Naive thymus-derived CD4-positive, alpha-beta T cell (primary cell): ENCODE data around the gene TMPRSS7. TPM values are rescaled to one million over a fixed set of nuclear protein-coding genes. Genes with fewer than 3 reads are reported as not detected.

Experiments
- ATAC-seq: fragments of 150-1000 bp; cut with Tn5 transposase; 2 replicates; pipeline ENCODE4 v1.10.0; 2021; ENCODE audit warnings: mild to moderate bottlenecking, moderate library complexity
- CTCF ChIA-PET: fragments of 350-600 bp; sonication (Branson Sonifier 250); formaldehyde crosslinking; loops from one replicate; lab custom pipeline; 2021; ENCODE audit warnings: antibody characterized with exemption; lab: Charles Lee
- POLR2A ChIA-PET: fragments of 350-600 bp; sonication (Branson Sonifier 250); formaldehyde crosslinking; loops from one replicate; lab custom pipeline; 2021; ENCODE audit warnings: antibody characterized with exemption, inconsistent platforms; lab: Charles Lee
- DNase-seq, 9 donors: peaks; one replicate each; pipeline versions ENCODE4 v3.0.0 to v3.0.0-alpha.2; 2020 to 2022; ENCODE audit warnings: mixed read lengths in 1 of 9
- H3K27ac ChIP-seq: one replicate; pipeline ENCODE4 v1.7.0; 2013; ENCODE audit warnings: mild to moderate bottlenecking, low read depth, low read length, moderate library complexity
- H3K27me3 ChIP-seq, 2 donors: one replicate each; pipeline ENCODE4 v1.7.0; 2013; ENCODE audit warnings: low read length in 2 of 2, mild to moderate bottlenecking in 2 of 2, moderate library complexity in 2 of 2; ENCODE audit not compliant: control insufficient read depth in 2 of 2, insufficient read depth in 2 of 2
- H3K36me3 ChIP-seq, 3 experiments: 1 replicate in 2 of 3; 2 replicates in 1 of 3; pipeline ENCODE4 v1.7.0; 2013; ENCODE audit warnings: low read length in 3 of 3, mild to moderate bottlenecking in 3 of 3, moderate library complexity in 1 of 3; ENCODE audit not compliant: insufficient read depth in 3 of 3, control insufficient read depth in 2 of 3
- H3K4me1 ChIP-seq, 2 donors: one replicate each; pipeline ENCODE4 v1.7.0; 2013; ENCODE audit warnings: low read length in 2 of 2, mild to moderate bottlenecking in 2 of 2, moderate library complexity in 1 of 2; ENCODE audit not compliant: control insufficient read depth in 2 of 2, insufficient read depth in 2 of 2
- H3K4me3 ChIP-seq: 2 replicates; pipeline ENCODE4 v1.7.0; 2013; ENCODE audit warnings: mild to moderate bottlenecking, low read length
- H3K9me3 ChIP-seq, 3 experiments: 1 replicate in 2 of 3; 2 replicates in 1 of 3; pipeline ENCODE4 v1.7.0; 2013; ENCODE audit warnings: low read length in 3 of 3; ENCODE audit not compliant: control insufficient read depth in 2 of 3
- H3K27ac Mint-ChIP-seq, 9 donors: one replicate each; pipeline ENCODE4 v1.8.0; 2020 to 2022; ENCODE audit warnings: mixed read lengths in 9 of 9, mild to moderate bottlenecking in 8 of 9, moderate library complexity in 5 of 9, inconsistent platforms in 2 of 9
- H3K27me3 Mint-ChIP-seq, 5 donors: one replicate each; pipeline ENCODE4 v1.8.0; 2021 to 2022; ENCODE audit warnings: mixed read lengths in 5 of 5, mild to moderate bottlenecking in 1 of 5
- H3K36me3 Mint-ChIP-seq, 5 donors: one replicate each; pipeline ENCODE4 v1.8.0; 2020 to 2022; ENCODE audit warnings: mixed read lengths in 5 of 5, mild to moderate bottlenecking in 3 of 5, inconsistent platforms in 1 of 5
- H3K4me1 Mint-ChIP-seq, 7 donors: one replicate each; pipeline ENCODE4 v1.8.0; 2020 to 2022; ENCODE audit warnings: mixed read lengths in 7 of 7, mild to moderate bottlenecking in 3 of 7, inconsistent platforms in 1 of 7
- H3K4me3 Mint-ChIP-seq, 10 donors: one replicate each; pipeline ENCODE4 v1.8.0; 2020 to 2022; ENCODE audit warnings: mild to moderate bottlenecking in 10 of 10, mixed read lengths in 10 of 10, moderate library complexity in 6 of 10, inconsistent platforms in 2 of 10
- H3K9me3 Mint-ChIP-seq, 11 donors: one replicate each; pipeline ENCODE4 v1.8.0; 2020 to 2022; ENCODE audit warnings: mixed read lengths in 11 of 11, mild to moderate bottlenecking in 4 of 11, inconsistent platforms in 1 of 11, moderate library complexity in 1 of 11
- intact Hi-C, 2 donors: fragments of 100-400 bp; cut with micrococcal nuclease; formaldehyde crosslinking; loops; one replicate each; pipeline ENCODE4 v1.15.1; 2023
- polyA plus RNA-seq, 2 donors: library from polyadenylated mRNA; unstranded; fragments of 300-500 nt; fragmentation: Illumina TruSeq; gene quantifications; one replicate each; pipeline ENCODE4 v1.2.3, GENCODE V29; 2021
- total RNA-seq, 6 experiments: library from RNA in 5 of 6; stranded (reverse) in 5 of 6; gene quantifications; 1 replicate in 5 of 6; 2 replicates in 1 of 6; pipeline ENCODE4 v1.2.3 and lab custom pipeline; 2021 to 2026

The TMPRSS7 gene
- total and polyA plus RNA-seq, 7 experiments from 2014 or later, result 0.09 TPM; not detected in 6

DNA sequence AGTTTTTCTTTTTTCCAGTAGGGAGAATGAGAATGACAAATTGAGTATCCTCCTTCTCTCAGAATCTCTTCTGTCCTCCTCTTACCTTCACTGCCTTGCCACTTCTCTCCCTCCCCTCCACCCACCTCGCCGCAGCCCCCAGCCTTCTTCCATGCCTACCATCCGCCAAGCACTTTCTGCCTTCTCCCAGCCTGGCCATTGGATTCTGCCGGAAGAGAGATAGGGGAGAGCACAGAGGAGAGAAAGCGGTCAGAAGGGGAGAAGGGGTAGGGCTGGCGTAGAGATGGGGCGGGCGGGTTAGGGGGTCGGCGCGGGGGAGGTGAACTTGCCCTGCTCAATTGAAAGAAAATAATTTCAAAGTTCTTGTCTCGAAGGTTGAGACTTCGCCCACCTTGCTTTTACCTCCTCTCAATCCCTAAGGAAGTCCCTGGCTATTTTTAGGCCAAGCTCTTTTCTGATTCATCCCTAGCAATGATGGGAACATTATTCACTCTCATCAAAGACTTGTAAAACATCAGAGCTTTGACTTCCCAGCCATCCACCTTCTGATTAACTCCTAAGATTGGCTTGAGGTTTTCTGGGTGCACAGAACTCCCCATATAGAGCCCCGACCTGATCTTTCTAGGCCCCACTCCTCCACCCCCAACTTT lies 52.5 kb downstream of the TMPRSS7 start:
- ChIA-PET POLR2A (interaction anchor here (1.5 kb wide), 1 partner anchor 15 kb away, joined by 5 read pairs; no protein-coding TSS in a partner anchor), CTCF (no interaction called here)
- peaks cover 0 to 19% (median 3%) of the 10 kb centered on the region in 5 donors for H3K27me3 Mint-ChIP-seq
- Histone ChIP-seq H3K9me3 (no peaks in the 10 kb centered on the region), H3K4me1 (peaks cover 8 to 10% of the 10 kb centered on the region in 2 donors), H3K4me3 (peak overlapping the region; percentile 64), H3K27me3 (no peaks in the 10 kb centered on the region), H3K27ac (peak overlapping the region; percentile 50), H3K36me3 (peaks cover 0 to 4% (median 0%) of the 10 kb centered on the region in 3 experiments)
- intact Hi-C loops, result loop anchor here (1.0 to 10.0 kb wide), 7 partner anchors 15 to 1012 kb away; partner anchors contain the start of genes ABHD10 (in 1 of the 2) and NECTIN3 (in 1 of the 2)
- peaks cover 32 to 68% (median 48%) of the 10 kb centered on the region in 7 donors for H3K4me1 Mint-ChIP-seq
- H3K4me3 Mint-ChIP-seq, result peak overlapping the region; percentile 81 to 91 (median 86)
- no peaks in the 10 kb centered on the region for H3K9me3 Mint-ChIP-seq
- peak overlapping the region in 8 of 9 donors; percentile 21 to 89 (median 70) for H3K27ac Mint-ChIP-seq
- peaks cover 0 to 3% (median 0%) of the 10 kb centered on the region in 5 donors for H3K36me3 Mint-ChIP-seq
- ATAC-seq (no peak), DNase-seq (peak in 1 of 9 donors; percentile 2)

GRCh38 chr3:112087746-112088145 lies 53.2 kb downstream of the TMPRSS7 start:
- intact Hi-C loops, result loop anchor here in 1 of 2 donors (2.0 to 10.0 kb wide), 3 partner anchors 15 to 1013 kb away; partner anchors contain the start of gene NECTIN3
- Mint-ChIP-seq H3K36me3 (peaks cover 0 to 6% (median 0%) of the 10 kb centered on the region in 5 donors), H3K27ac (peak overlapping the region in 2 of 9 donors; percentile 68 to 89), H3K9me3 (no peaks in the 10 kb centered on the region), H3K27me3 (peaks cover 0 to 19% (median 3%) of the 10 kb centered on the region in 5 donors), H3K4me3 (peak overlapping the region; percentile 20 to 91 (median 86)), H3K4me1 (peaks cover 37 to 75% (median 55%) of the 10 kb centered on the region in 7 donors)
- peaks cover 8 to 12% of the 10 kb centered on the region in 2 donors for H3K4me1 ChIP-seq
- H3K9me3 ChIP-seq, result no peaks in the 10 kb centered on the region
- ChIA-PET CTCF (interaction anchor here (0.6 kb wide), 1 partner anchor 208 kb away, joined by 3 read pairs; no protein-coding TSS in a partner anchor), POLR2A (interaction anchor here (1.8 kb wide), 1 partner anchor 15 kb away, joined by 6 read pairs; no protein-coding TSS in a partner anchor)
- ATAC-seq (no peak), DNase-seq (no peak)
- H3K27ac ChIP-seq, result no peak overlapping the region
- H3K4me3 ChIP-seq, result no peak overlapping the region
- no peaks in the 10 kb centered on the region for H3K27me3 ChIP-seq
- peaks cover 0 to 4% (median 0%) of the 10 kb centered on the region in 3 experiments for H3K36me3 ChIP-seq

- H3K4me3 ChIP-seq, result no peak overlapping the region
- POLR2A ChIA-PET, result interaction anchor here (0.6 to 1.8 kb wide), 2 partner anchors 16 to 169 kb away, joined by 3 to 6 read pairs; no protein-coding TSS in a partner anchor
- Mint-ChIP-seq H3K9me3 (no peaks in the 10 kb centered on the region), H3K27ac (no peak overlapping the region), H3K36me3 (peaks cover 0 to 11% (median 0%) of the 10 kb centered on the region in 5 donors), H3K27me3 (peaks cover 0 to 19% (median 3%) of the 10 kb centered on the region in 5 donors), H3K4me1 (peaks cover 45 to 82% (median 60%) of the 10 kb centered on the region in 7 donors), H3K4me3 (no peak overlapping the region)
- no peaks in the 10 kb centered on the region for H3K27me3 ChIP-seq
- peaks cover 8 to 18% of the 10 kb centered on the region in 2 donors for H3K4me1 ChIP-seq
- DNase-seq, result no peak
- peaks cover 0 to 4% (median 0%) of the 10 kb centered on the region in 3 experiments for H3K36me3 ChIP-seq
- intact Hi-C loops, result loop anchor here in 1 of 2 donors (2.0 to 10.0 kb wide), 3 partner anchors 14 to 1014 kb away; partner anchors contain the start of gene NECTIN3
- ATAC-seq, result no peak
- CTCF ChIA-PET, result no interaction called here
- no peak overlapping the region for H3K27ac ChIP-seq
- no peaks in the 10 kb centered on the region for H3K9me3 ChIP-seq
Measured at GRCh38 chr3:112088944-112089343, 54.4 kb downstream of the TMPRSS7 start.

GRCh38 chr3:112089956-112090886 lies 55.7 kb downstream of the TMPRSS7 start:
- no peak overlapping the region for H3K4me3 Mint-ChIP-seq
- Histone ChIP-seq H3K27me3 (no peaks in the 10 kb centered on the region), H3K27ac (no peak overlapping the region), H3K36me3 (peaks cover 0 to 4% (median 0%) of the 10 kb centered on the region in 3 experiments), H3K9me3 (no peaks in the 10 kb centered on the region), H3K4me3 (no peak overlapping the region), H3K4me1 (peaks cover 8 to 14% of the 10 kb centered on the region in 2 donors)
- H3K27me3 Mint-ChIP-seq, result peaks cover 0 to 19% (median 3%) of the 10 kb centered on the region in 5 donors
- peak overlapping the region in 3 of 9 donors; percentile 16 to 49 (median 48) for H3K27ac Mint-ChIP-seq
- peaks cover 0 to 16% (median 0%) of the 10 kb centered on the region in 5 donors for H3K36me3 Mint-ChIP-seq
- intact Hi-C loops, result loop anchor here in 1 of 2 donors (2.0 to 10.0 kb wide), 3 partner anchors 13 to 1015 kb away; partner anchors contain the start of gene NECTIN3
- CTCF ChIA-PET, result interaction anchor here (0.9 kb wide), 1 partner anchor 21 kb away, joined by 4 read pairs; no protein-coding TSS in a partner anchor
- no peak for DNase-seq
- H3K4me1 Mint-ChIP-seq, result peaks cover 36 to 71% (median 47%) of the 10 kb centered on the region in 7 donors
- no peaks in the 10 kb centered on the region for H3K9me3 Mint-ChIP-seq
- POLR2A ChIA-PET, result interaction anchor here (0.6 kb wide), 1 partner anchor 326 kb away, joined by 3 read pairs; no protein-coding TSS in a partner anchor
- ATAC-seq, result no peak

DNA sequence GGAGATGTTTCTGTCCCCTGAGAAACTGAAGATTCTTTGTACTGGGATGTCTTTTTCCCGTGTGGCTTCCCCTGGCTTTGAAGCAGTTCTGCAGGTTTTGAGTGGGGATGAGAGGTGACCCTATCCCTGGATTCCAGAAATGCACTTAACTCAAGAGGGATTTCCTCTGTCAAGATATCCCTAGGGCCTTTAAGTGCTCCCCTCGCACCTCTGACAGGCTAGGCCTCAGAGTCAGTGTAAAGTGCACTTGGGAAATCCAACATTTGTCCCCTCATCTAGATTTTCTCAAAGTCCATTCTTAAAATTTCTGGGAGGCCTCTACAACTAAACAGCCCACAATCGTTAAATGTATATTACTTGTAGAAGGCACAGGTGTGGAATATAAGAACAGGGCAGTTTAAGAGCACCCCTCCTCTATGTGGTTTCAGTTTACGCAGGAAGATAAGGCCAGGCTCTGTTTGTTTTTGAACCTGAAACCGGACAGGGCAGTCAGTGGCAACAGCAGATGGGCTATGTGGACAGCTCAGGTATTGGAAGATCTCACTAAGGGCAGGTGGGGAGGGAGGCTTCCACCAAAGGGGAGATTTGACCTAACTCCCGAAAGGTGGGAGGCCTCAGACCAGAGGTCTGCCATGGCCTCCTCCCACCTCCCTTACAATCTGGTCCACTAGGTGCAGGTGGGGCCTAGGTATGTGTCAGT lies 56.5 kb downstream of the TMPRSS7 start:
- intact Hi-C loops, result no loop called here
- no peak overlapping the region for H3K4me3 Mint-ChIP-seq
- peaks cover 0 to 19% (median 3%) of the 10 kb centered on the region in 5 donors for H3K27me3 Mint-ChIP-seq
- POLR2A ChIA-PET, result no interaction called here
- H3K4me3 ChIP-seq, result no peak overlapping the region
- peak overlapping the region in 2 of 9 donors; percentile 48 to 56 for H3K27ac Mint-ChIP-seq
- peaks cover 4 to 14% of the 10 kb centered on the region in 2 donors for H3K4me1 ChIP-seq
- H3K27me3 ChIP-seq, result no peaks in the 10 kb centered on the region
- H3K9me3 Mint-ChIP-seq, result no peaks in the 10 kb centered on the region
- no peak for DNase-seq
- H3K27ac ChIP-seq, result no peak overlapping the region
- H3K36me3 ChIP-seq, result peaks cover 0 to 4% (median 0%) of the 10 kb centered on the region in 3 experiments
- no peak for ATAC-seq
- CTCF ChIA-PET, result interaction anchor here (0.9 kb wide), 1 partner anchor 20 kb away, joined by 4 read pairs; no protein-coding TSS in a partner anchor
- H3K36me3 Mint-ChIP-seq, result peaks cover 0 to 17% (median 0%) of the 10 kb centered on the region in 5 donors
- peaks cover 30 to 68% (median 43%) of the 10 kb centered on the region in 7 donors for H3K4me1 Mint-ChIP-seq
- H3K9me3 ChIP-seq, result no peaks in the 10 kb centered on the region
